Fibroblast of villous mesenchyme (primary cell): ENCODE results near the gene CEMP1. TPM values are rescaled to one million over a fixed set of nuclear protein-coding genes. Genes with fewer than 3 reads are reported as not detected.

Experiments used
- DNase-seq: peaks from one replicate; pipeline ENCODE4 v3.0.0-alpha.2; 2010; ENCODE audit warnings: low read depth
- H3K4me3 ChIP-seq: 2 replicates; pipeline ENCODE4 v1.5.1; 2011; ENCODE audit warnings: low read depth, mild to moderate bottlenecking, low read length
- total RNA-seq: library from RNA; depleted of rRNA; stranded (reverse); fragments of >200 nt; gene quantifications from 2 replicates; pipeline ENCODE4 v1.2.3, GENCODE V29; 2012
- TF ChIP-seq, protein P1 (sequence below): IDR thresholded peaks from 2 replicates; pipeline ENCODE4 v1.5.1; 2012; ENCODE audit warnings: low read depth, mild to moderate bottlenecking, low read length; ENCODE audit not compliant: insufficient read depth

The CEMP1 gene
- total RNA-seq, 1 donor: not detected

GRCh38 chr16:2492292-2492691 lies 38.9 kb downstream of the CEMP1 start:
- no peak overlapping the region for H3K4me3 ChIP-seq
- no peak for DNase-seq
- TF ChIP-seq, protein P1, sequence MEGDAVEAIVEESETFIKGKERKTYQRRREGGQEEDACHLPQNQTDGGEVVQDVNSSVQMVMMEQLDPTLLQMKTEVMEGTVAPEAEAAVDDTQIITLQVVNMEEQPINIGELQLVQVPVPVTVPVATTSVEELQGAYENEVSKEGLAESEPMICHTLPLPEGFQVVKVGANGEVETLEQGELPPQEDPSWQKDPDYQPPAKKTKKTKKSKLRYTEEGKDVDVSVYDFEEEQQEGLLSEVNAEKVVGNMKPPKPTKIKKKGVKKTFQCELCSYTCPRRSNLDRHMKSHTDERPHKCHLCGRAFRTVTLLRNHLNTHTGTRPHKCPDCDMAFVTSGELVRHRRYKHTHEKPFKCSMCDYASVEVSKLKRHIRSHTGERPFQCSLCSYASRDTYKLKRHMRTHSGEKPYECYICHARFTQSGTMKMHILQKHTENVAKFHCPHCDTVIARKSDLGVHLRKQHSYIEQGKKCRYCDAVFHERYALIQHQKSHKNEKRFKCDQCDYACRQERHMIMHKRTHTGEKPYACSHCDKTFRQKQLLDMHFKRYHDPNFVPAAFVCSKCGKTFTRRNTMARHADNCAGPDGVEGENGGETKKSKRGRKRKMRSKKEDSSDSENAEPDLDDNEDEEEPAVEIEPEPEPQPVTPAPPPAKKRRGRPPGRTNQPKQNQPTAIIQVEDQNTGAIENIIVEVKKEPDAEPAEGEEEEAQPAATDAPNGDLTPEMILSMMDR: no peak

DNA sequence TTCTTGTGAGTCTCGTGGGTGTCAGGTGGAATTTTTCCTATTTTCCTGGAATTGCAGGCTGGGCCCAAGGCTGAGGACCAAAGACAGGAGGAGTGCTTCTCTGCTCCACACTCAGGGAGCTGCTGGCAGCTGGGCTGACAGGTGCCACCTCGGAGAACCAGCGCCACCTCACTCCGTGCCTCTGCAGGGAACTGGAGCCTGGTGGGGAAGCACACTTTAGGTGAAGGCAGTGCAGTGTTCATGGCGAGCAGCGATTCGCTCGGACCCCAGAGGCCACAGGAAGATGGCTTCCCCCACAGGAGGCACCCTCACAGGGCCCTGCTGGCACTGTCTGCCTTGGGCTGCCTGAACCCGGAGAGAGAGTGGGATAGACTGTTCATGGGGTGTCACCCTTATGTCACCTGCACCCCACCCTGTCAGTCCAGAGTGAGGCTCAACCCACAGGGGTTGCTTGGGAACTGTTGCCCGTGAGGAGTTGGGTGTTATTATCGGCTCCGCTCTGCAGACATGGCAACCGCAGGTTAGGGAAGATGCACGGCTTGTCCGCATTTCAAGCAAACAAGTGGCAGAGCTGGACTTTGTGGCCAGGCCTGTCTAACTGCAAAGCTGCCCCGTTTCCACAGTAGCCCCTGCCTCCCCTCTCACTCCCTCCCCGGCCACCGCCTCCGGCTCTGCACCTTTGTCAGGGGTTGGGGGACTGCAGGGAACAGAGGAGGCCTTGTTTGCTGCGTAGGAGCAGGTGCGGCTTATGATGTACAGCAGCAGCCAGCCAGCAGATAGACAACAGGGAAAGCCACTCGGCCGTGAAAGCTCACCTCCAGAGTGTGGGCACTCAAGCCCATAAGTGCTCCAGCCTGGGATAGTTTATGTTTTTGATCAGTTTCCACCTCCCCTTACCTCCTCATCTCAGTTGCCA lies 40.8 kb downstream of the CEMP1 start:
- no peak for DNase-seq
- TF ChIP-seq, protein P1: no peak
- no peak overlapping the region for H3K4me3 ChIP-seq

GRCh38 chr16:2489581-2489980 lies 41.6 kb downstream of the CEMP1 start:
- TF ChIP-seq, protein P1: no peak
- no peak for DNase-seq
- H3K4me3 ChIP-seq: no peak overlapping the region

GRCh38 chr16:2487903-2488531 lies 43.2 kb downstream of the CEMP1 start:
- TF ChIP-seq, protein P1: no peak
- no peak for DNase-seq

GRCh38 chr16:2487517-2487842 lies 43.7 kb downstream of the CEMP1 start:
- H3K4me3 ChIP-seq: no peak overlapping the region
- DNase-seq: no peak
- TF ChIP-seq, protein P1: no peak

More at GRCh38 chr16:2487903-2488531, 43.2 kb downstream of the CEMP1 start:
- H3K4me3 ChIP-seq: no peak overlapping the region

DNA sequence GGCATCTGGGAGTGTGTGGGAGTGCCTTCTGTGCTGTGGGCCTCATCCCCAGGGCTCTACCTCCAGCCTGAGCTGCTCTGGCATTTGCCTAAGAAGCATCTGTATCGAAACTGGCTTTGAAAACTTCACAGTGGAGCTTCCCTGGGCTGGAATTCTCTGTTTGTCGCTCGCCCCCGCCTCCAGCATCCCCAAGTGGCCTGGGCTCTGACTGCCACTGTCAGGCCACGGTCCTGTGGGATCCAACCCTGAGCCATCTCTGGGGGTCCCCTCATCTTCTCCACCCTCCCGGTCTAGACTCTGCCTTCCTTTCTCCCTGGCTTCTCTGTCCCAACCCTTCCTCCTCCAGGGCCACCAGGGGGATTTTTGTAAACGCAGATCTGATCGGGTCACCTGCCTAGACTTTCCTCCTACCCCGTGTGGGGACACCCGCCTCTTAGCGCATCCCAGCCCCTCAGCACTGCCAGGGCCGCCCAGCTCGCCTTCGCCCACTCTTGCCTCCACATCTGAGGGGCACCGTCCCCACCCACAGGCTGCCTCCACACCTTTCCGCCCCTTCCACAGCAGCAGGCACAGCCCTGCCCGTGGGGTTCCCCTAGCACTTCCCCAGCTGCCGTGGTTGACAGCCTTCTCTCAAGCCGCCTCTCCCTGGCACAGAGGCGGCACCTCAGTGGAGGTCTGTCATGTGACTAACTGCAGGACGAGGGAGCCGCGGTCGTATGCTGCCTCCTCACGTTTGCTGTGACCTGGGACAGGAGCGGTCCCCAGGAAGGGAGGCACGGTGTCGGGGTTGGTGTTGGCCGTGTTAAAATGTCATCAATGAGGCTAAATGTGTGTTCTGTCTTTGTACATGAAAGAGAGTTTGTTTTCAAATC lies 44.3 kb downstream of the CEMP1 start:
- peak; percentile 26 for DNase-seq
- TF ChIP-seq, protein P1: no peak
- H3K4me3 ChIP-seq: no peak overlapping the region
